Ovary (tissue), 10 donors: ENCODE results near the gene MICALL1. TPM values are rescaled to one million over a fixed set of nuclear protein-coding genes. Genes with fewer than 3 reads are reported as not detected.
A peak's percentile ranks its signal among the peaks of the same experiment; 100 is the strongest.

Source experiments
- DNase-seq, 5 donors: peaks; one replicate each; pipeline ENCODE4 v3.0.0-alpha.2; 2019 to 2020
- H3K27ac ChIP-seq, 2 donors: fragments of 200-600 bp; one replicate each; pipeline versions ENCODE4 v1.5.1 to v1.8.0; 2019 to 2022
- H3K27me3 ChIP-seq: fragments of 200-600 bp; one replicate; pipeline ENCODE4 v1.8.0; 2022
- H3K36me3 ChIP-seq: fragments of 200-600 bp; sonication (generic); one replicate; pipeline ENCODE4 v1.5.1; 2019
- H3K4me1 ChIP-seq: one replicate; pipeline ENCODE4 v1.8.1; 2013; ENCODE audit warnings: mild to moderate bottlenecking, moderate library complexity; ENCODE audit not compliant: insufficient read depth
- H3K4me3 ChIP-seq: fragments of 200-600 bp; sonication (generic); one replicate; pipeline ENCODE4 v1.5.1; 2017
- H3K9me3 ChIP-seq, 2 donors: fragments of 200-600 bp in 1 of 2; sonication (generic) in 1 of 2; one replicate each; pipeline versions ENCODE4 v1.5.1 to v1.8.1; 2013 to 2019; ENCODE audit warnings: mild to moderate bottlenecking in 1 of 2, moderate library complexity in 1 of 2
- EP300 ChIP-seq: sonication (generic); formaldehyde crosslinking; IDR thresholded peaks from one replicate; pipeline ENCODE4 v1.6.1; 2017; ENCODE audit warnings: antibody characterized with exemption
- POLR2A ChIP-seq: fragments of 450-650 bp; IDR thresholded peaks from one replicate; pipeline ENCODE4 v1.6.1; 2017; ENCODE audit warnings: antibody characterized with exemption, mild to moderate bottlenecking, moderate library complexity
- WGBS, 3 donors: extraction: QIAGEN DNeasy Blood & Tissue Kit in 1 of 3; methylation state at CpG; one replicate each; pipeline versions ENCODE4 v1.1.5 to v1.1.7; 2013 to 2017; 5-methylcytosine and 5-hydroxymethylcytosine counted together
- intact Hi-C, 4 donors: fragments of 100-400 bp; cut with DNase I; formaldehyde crosslinking; loops; one replicate each; pipeline versions ENCODE4 v1.11.0 to v1.15.1; 2022 to 2023
- long read RNA-seq, 3 donors: library from polyadenylated mRNA in 2 of 3; unstranded in 2 of 3; transcript quantifications; one replicate each; pipeline ENCODE4 v2.0.0 and lab custom pipeline, GENCODE V29; 2021 to 2026
- polyA plus RNA-seq, 2 donors: library from polyadenylated mRNA; stranded (reverse); fragments of 200-250 nt in 1 of 2; fragments of 350-450 nt in 1 of 2; fragmentation: Illumina TruSeq in 1 of 2; extraction: RNeasy Lipid Tissue Mini Kit (QIAGEN cat#74804) in 1 of 2; gene quantifications; one replicate each; pipeline ENCODE4 v1.2.3, GENCODE V29; 2013 to 2014
- total RNA-seq, 7 donors: library from RNA; depleted of rRNA in 2 of 7; stranded (reverse); fragments of >200 nt in 2 of 7; fragmentation: NEBNext Ultra II Directional in 3 of 7; extraction: Animal tissue kit (Norgen Biotek cat#: 25700) in 3 of 7; gene quantifications; one replicate each; pipeline versions ENCODE4 v1.1.0 to v1.2.4, GENCODE V29; 2016 to 2023
- TF ChIP-seq, protein P1 (sequence below), 3 donors: fragments of 450-650 bp in 2 of 3; fragments of 200-600 bp in 1 of 3; IDR thresholded peaks; one replicate each; pipeline versions ENCODE4 v1.5.1 to v1.8.0; 2016 to 2022; ENCODE audit warnings: antibody characterized with exemption in 3 of 3, mild to moderate bottlenecking in 1 of 3
- donor health status: DM: no; HTN: no; CAD: no; lungs with moderate emphysema.
- donor health status: DM: no; HTN: no; CAD: no.
- donor health status: Bipolar disorder and iron deficiency.
- donor health status: DM: yes; HTN: yes; CAD: no.
- donor health status: DM: no; HTN: no; CAD: no.
- donor health status: DM: yes; HTN: yes; CAD: no.

The MICALL1 gene, protein sequence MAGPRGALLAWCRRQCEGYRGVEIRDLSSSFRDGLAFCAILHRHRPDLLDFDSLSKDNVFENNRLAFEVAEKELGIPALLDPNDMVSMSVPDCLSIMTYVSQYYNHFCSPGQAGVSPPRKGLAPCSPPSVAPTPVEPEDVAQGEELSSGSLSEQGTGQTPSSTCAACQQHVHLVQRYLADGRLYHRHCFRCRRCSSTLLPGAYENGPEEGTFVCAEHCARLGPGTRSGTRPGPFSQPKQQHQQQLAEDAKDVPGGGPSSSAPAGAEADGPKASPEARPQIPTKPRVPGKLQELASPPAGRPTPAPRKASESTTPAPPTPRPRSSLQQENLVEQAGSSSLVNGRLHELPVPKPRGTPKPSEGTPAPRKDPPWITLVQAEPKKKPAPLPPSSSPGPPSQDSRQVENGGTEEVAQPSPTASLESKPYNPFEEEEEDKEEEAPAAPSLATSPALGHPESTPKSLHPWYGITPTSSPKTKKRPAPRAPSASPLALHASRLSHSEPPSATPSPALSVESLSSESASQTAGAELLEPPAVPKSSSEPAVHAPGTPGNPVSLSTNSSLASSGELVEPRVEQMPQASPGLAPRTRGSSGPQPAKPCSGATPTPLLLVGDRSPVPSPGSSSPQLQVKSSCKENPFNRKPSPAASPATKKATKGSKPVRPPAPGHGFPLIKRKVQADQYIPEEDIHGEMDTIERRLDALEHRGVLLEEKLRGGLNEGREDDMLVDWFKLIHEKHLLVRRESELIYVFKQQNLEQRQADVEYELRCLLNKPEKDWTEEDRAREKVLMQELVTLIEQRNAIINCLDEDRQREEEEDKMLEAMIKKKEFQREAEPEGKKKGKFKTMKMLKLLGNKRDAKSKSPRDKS
- 10 to 100 TPM in 6 of 7 donors, 1 to 10 TPM in 1; 6.2 to 30.0 (median 23.3) TPM for total RNA-seq
- 1 to 10 TPM; 7.9 to 9.0 TPM for polyA plus RNA-seq
- long read RNA-seq, donor 1, partial matches to known transcripts = 19 of 23 reads
- long read RNA-seq, donor 1, other reads (novel, unspliced or antisense) = 4 of 23 reads
- long read RNA-seq, donor 2, partial matches to known transcripts = 5 of 5 reads
- long read RNA-seq, donor 2, other reads (novel, unspliced or antisense) = 0 of 5 reads
- long read RNA-seq, donor 3, full-length matches to known transcripts = 6 of 27 reads
- long read RNA-seq, donor 3, partial matches to known transcripts = 11 of 27 reads
- long read RNA-seq, donor 3, other reads (novel, unspliced or antisense) = 10 of 27 reads

DNA sequence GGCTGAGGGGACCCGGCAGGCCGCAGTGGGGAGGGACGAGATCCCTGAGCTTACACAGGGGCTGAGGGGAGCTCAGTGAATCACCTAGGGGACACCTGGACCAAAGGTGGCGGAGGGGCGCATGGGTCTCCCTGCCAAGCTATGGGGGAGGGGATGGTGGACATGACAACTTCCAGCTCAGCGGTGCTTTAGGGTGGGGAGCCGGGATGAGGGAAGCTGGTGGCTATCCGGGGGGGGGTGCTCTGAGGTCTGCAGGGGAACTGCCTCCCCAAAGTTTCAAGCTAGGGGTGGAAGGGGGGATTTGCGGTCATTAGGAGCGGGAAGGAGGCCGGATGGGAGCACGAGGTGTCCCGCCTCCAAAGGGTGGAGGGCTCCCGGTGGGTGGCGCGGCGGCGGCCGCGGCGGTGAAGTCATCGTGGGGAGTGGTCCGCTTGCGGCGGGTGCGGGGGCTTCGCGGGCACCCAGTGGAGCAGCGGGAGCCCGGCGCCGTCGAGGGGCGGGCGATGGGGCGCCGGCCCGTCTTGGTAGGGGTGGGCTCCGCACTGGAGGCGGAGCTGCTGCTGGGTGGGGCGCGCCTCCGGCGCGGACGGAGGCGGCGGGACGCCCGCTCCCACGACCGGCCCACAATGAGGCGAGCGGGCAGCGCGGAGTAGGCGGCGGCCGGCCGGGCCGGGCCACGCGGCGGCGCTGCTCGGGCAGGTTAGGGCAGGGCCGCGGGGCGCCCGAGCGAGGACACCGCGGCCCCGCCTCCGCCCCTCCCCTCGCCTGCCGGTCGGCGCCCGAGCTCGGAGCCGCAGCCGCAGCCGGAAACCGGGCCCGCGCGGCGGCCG, at the start of gene MICALL1:
Gene MICALL1 (plus strand): TSS at position 764 of the 830 bp plus-strand sequence. CDS start 126 bp downstream, outside the sequence.
- H3K9me3 ChIP-seq = no peaks in the 10 kb centered on the region
- H3K4me3 ChIP-seq = peak within 1 kb of the TSS; percentile 60
- intact Hi-C loops = no loop called here
- peaks cover 12% of the 10 kb centered on the region for H3K4me1 ChIP-seq
- H3K27ac ChIP-seq = peak within 1 kb of the TSS; percentile 74 to 92
- H3K36me3 ChIP-seq = no peaks in the 10 kb centered on the region
- H3K27me3 ChIP-seq = no peaks in the 10 kb centered on the region
- no peak for TF ChIP-seq EP300
- TF ChIP-seq, protein P1, sequence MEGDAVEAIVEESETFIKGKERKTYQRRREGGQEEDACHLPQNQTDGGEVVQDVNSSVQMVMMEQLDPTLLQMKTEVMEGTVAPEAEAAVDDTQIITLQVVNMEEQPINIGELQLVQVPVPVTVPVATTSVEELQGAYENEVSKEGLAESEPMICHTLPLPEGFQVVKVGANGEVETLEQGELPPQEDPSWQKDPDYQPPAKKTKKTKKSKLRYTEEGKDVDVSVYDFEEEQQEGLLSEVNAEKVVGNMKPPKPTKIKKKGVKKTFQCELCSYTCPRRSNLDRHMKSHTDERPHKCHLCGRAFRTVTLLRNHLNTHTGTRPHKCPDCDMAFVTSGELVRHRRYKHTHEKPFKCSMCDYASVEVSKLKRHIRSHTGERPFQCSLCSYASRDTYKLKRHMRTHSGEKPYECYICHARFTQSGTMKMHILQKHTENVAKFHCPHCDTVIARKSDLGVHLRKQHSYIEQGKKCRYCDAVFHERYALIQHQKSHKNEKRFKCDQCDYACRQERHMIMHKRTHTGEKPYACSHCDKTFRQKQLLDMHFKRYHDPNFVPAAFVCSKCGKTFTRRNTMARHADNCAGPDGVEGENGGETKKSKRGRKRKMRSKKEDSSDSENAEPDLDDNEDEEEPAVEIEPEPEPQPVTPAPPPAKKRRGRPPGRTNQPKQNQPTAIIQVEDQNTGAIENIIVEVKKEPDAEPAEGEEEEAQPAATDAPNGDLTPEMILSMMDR (IDR thresholded peaks at IDR 0.05) = peak in 2 of 3 donors; percentile 35 to 39
- peak; percentile 59 to 81 (median 72) for DNase-seq
- 4 to 10% (median 4%) methylated on average over 28 to 90 of the region's 90 CpGs for WGBS, 3 donors

DNA sequence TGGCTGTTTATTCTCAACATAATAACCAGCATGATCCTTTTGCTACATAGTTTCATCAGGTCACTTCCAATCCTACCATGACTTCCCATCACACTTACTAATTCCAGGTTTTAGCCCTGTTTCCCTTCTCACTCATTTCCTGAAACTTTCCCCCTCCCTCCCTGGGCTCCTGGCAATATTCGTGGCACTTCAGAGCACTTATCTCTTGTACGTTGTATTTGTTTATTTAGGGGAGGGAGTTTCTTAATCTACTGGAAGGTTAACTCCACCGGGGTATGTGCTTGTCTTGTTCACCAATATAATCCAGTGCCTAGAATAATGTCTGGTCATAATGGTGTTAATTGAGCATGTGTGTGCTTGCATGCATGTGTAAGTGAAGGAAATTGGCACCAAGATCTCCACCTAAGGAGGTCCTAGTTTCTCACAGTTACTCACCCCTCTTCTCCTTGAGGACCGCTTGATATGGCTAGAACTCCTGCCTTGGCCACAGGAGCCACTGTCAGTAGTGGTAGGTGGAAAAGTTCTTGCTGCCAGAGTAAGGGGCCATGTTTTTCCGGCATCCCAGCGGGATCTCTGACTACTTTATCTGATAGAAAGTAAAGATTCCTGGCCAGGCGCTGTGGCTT, 45.2 kb upstream of the MICALL1 start:
- TF ChIP-seq EP300 (no peak), POLR2A (no peak)
- TF ChIP-seq, protein P1 (IDR thresholded peaks at IDR 0.05) = no peak
- Histone ChIP-seq H3K4me3 (no peak overlapping the region), H3K27me3 (no peaks in the 10 kb centered on the region), H3K9me3 (no peaks in the 10 kb centered on the region), H3K27ac (no peak overlapping the region), H3K4me1 (peaks cover 3% of the 10 kb centered on the region), H3K36me3 (peaks cover 2% of the 10 kb centered on the region)
- WGBS, 3 donors = 55 to 62% (median 57%) methylated on average over 7 of the region's 7 CpGs
- DNase-seq = no peak
- intact Hi-C loops = loop anchor here in 3 of 4 donors (5.0 kb wide), 2 partner anchors 39 to 44 kb away; partner anchors contain the start of gene GALR3 (in 1 of the 3)

DNA sequence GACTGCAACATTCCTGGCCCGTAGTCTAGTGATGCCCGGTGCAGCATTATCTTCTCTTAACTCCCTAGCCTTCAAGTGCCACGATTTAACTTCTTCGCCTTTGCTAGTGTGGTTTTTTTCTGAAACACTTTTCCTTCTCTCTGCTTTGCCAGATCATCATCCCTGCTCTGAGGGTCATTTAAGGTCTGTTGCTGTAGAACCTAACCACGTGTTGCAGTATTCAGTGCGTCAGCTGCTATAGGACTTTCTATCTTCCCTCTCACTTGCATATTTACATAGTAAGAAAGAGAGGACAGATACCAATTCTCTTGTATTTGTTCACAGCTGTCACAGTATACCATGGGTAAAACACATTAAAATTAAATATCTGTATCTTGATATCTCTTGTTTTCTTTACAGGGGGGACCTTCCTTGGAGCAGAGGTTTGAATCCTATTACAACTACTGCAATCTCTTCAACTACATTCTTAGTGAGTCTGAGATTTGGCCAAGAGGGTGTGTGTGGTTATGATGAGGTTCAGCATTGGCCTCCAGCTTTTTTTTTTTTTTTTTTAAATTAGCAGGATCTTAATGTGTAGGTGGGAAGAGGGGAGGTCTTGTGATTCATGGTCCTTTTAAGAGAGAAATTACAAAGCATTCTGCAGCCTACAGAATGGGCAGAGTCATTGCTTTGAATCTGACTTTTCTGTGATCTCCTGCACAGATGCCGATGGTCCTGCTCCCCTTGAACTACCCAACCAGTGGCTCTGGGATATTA, 43.3 kb upstream of the MICALL1 start:
- intact Hi-C loops = loop anchor here (2.0 to 5.0 kb wide), 3 partner anchors 40 to 45 kb away; partner anchors contain the start of gene GALR3 (in 1 of the 4)
- peaks cover 2% of the 10 kb centered on the region for H3K36me3 ChIP-seq
- peaks cover 3% of the 10 kb centered on the region for H3K4me1 ChIP-seq
- peak overlapping the region in 1 of 2 donors; percentile 23 for H3K27ac ChIP-seq
- no peaks in the 10 kb centered on the region for H3K27me3 ChIP-seq
- no peaks in the 10 kb centered on the region for H3K9me3 ChIP-seq
- no peak for DNase-seq
- 20 to 43% (median 27%) methylated on average over 7 of the region's 7 CpGs for WGBS, 3 donors
- H3K4me3 ChIP-seq = no peak overlapping the region
- TF ChIP-seq POLR2A = no peak
- TF ChIP-seq EP300 = no peak
- TF ChIP-seq, protein P1 (IDR thresholded peaks at IDR 0.05) = no peak
